Measurements from ENCODE around the gene TSNAXIP1.

GRCh38 chr16:67773099-67773498 lies 33.6 kb upstream of the TSNAXIP1 start:
- TF ChIP-seq CTCF (IDR thresholded peaks at IDR 0.05) (no peak), POLR2A (IDR thresholded peaks at IDR 0.05) (no peak)
